ENCODE results near the gene PDGFRB. TPM values are rescaled to one million over a fixed set of nuclear protein-coding genes. Genes with fewer than 3 reads are reported as not detected.
A peak's percentile ranks its signal among the peaks of the same experiment; 100 is the strongest.

The PDGFRB gene
- 13.7 TPM for total RNA-seq

GRCh38 chr5:150155258-150156026, at the start of gene PDGFRB:
PDGFRB (minus strand) TSS chr5:150155845; CDS start chr5:150137047, 18,798 bp downstream.
- DNase-seq, result peak; percentile 83

GRCh38 chr5:150204590-150204960, 48.9 kb upstream of the PDGFRB start:
- no peak for DNase-seq

- no peak for DNase-seq
Measured at GRCh38 chr5:150203832-150204589, 48.4 kb upstream of the PDGFRB start.

DNA sequence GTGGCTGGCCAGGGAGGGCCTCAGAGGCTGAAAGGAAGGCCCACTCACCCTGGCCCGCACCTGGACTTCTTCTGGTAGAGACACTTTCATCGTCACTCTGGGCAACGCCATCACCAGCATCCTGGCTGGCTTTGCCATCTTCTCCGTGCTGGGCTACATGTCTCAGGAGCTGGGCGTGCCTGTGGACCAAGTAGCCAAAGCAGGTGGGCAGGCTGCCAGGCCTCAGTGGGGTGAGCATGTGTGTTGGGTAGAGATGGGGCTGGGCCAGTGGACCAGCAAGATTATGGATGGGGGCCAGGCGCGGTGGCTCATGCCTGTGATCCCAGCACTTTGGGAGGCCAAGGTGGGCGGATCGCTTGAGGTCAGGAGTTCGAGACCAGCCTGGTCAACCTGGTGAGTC, 46.9 kb upstream of the PDGFRB start:
- no peak for DNase-seq

GRCh38 chr5:150197476-150197875, 41.8 kb upstream of the PDGFRB start:
- DNase-seq, result no peak

- no peak for DNase-seq
Measured at GRCh38 chr5:150196986-150197385, 41.3 kb upstream of the PDGFRB start.

GRCh38 chr5:150196514-150196913, 40.9 kb upstream of the PDGFRB start:
- no peak for DNase-seq

GRCh38 chr5:150195736-150196485, 40.3 kb upstream of the PDGFRB start:
- DNase-seq, result no peak

DNA sequence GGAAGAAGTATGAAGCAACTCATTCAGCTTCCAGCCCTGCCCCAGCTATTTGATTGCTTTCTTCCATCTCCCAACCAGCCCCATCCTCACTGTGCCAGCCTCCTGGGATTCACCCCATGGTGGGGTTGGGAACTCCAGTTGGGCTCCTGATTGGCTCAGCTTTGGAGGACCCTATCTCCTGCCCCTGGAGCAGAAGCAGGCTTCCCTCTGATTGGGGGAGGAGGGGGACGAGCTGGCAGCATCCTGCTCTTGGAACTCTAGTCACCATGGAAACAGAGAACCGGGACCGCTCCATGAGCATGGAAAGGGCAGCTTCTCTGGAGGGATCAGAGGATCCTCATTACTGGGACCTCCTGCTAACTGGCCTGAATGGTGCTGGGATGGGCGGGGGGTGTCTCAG, 36.8 kb upstream of the PDGFRB start:
- no peak for DNase-seq

- no peak for DNase-seq
Measured at GRCh38 chr5:150190987-150191386, 35.3 kb upstream of the PDGFRB start.

GRCh38 chr5:150190503-150190979, 34.9 kb upstream of the PDGFRB start:
- no peak for DNase-seq

DNA sequence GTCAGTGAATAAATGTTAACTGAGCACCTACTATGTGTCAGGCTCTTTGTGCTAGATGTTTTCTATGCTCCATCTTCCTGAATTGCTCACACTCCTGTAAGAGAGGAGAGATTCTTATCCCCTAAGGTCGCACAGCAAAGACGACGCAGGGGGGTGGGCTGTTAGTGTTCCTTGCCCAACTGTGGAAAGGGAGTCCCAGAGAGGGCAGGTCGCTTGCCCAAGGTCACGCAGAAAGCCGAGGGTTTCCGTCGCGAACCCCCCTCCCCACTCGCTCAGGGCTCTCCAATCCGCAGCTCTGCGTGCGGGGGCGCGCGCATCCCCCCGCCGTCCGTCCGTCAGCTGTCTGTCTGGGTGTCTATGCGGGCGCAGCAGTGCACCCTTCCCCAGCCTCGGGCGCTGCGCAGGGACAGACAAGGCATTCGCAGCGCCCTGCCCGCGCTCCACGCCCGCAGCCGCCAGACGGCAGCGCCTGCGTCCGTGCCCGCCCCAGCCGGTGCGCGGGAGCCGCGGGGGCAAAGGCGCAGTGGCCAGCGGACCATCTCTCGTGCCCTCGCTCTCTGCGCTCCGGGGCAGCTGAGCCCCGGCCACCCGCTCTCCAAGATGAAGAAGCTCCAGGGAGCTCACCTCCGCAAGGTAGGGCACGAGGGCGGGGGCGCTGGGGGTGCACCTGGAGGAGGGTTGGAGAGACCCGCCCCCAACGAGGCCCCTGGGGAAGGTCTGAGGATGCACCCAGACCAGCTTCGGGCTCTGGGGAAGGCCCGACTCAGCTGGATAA, 34.3 kb upstream of the PDGFRB start, which contains the start of gene SLC6A7:
SLC6A7 (plus strand) TSS at position 335 of the 775 bp plus-strand sequence; CDS start at position 601, 266 bp downstream.
- no peak for DNase-seq

DNA sequence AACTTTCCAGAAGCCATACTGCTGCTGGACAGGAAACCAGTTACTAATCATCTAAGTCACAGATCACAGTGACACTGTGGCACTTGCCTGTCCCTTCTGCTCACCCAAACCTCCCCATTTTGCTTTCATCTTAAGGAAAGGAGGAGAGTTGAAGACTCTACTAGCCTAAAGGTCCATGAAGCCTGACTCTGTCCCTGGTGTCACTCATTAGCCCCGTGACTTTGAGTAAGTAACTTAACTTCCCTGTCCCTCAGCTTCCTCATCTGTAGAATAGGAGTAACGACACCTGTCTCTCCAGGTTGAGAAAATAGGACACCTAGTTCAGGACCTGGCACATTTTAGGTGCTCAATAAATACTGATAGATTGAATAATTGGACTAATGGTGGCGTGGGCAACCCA, 33.7 kb upstream of the PDGFRB start:
- DNase-seq, result no peak

DNA sequence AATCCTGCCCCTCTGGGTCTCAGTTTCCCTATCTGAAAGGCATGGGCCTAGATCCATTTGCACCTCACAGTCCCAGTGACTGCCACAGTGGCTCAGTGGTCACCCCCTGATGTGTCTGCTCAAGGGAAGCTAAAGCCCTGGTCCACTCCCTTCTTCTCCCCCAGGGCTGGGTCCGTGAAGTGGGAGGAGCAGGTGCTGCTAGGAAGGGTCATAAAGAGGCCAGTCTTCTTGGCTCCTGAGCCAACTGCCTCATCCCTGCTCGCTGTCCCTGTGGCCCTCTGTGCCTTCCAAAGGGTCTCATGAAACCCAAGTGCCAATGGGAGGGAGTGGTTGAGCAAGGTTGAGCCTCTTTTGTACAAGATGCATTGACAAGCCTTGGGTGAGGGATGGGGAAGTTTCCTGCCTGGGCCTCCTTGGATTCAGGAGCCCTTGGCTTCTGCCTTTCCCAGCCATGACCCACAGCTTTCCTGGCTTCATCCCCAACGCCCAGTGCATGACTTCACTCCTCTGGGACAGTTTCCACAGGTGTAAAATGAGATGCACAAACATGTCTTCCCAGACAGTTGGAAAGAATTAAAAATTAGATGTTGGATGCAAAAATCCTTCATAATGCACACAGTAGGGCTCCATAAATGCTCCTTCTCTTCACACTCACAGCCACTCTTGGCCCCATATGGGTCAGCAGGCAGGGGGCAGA, 32.6 kb upstream of the PDGFRB start:
- DNase-seq, result no peak

DNA sequence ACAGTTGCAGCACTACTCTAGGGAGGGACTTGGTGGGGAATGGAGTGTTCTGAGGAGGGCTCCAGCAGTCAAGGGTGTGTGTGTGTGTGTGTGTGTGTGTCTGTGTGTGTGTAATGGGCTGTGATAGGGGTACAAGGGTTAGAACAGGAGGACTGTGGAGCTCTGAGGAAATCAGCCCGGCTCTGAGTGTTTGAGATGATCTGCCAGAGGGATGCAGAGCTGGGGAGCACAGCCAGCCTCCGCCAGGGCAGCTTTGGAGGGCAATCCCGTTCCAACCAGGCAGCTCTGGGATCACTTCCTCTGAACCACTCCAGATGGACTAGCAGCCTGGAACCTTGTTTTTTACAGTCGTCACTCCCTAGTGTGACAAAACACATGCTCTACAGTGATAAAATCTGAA, 31.3 kb upstream of the PDGFRB start:
- DNase-seq, result no peak

- no peak for DNase-seq
Measured at GRCh38 chr5:150186137-150186536, 30.5 kb upstream of the PDGFRB start.

- no peak for DNase-seq
Measured at GRCh38 chr5:150184990-150185912, 29.6 kb upstream of the PDGFRB start.

DNA sequence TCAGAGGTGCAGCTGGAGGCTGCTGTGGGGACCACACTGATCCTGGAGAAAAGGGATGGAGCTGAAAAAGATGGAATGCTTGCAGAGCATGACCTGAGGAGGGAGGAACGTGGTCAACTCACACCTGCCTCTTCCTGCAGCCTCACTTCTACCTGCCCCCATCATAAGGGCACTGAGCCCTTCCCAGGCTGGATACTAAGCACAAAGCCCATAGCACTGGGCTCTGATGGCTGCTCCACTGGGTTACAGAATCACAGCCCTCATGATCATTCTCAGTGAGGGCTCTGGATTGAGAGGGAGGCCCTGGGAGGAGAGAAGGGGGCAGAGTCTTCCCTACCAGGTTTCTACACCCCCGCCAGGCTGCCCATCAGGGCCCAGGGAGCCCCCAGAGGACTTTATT, 28.4 kb upstream of the PDGFRB start:
- DNase-seq, result no peak

DNA sequence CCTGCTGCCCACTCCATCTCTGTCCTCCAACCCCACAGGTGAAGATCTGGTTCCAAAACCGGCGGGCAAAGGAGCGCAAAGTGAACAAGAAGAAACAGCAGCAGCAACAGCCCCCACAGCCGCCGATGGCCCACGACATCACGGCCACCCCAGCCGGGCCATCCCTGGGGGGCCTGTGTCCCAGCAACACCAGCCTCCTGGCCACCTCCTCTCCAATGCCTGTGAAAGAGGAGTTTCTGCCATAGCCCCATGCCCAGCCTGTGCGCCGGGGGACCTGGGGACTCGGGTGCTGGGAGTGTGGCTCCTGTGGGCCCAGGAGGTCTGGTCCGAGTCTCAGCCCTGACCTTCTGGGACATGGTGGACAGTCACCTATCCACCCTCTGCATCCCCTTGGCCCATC, 27.8 kb upstream of the PDGFRB start:
- DNase-seq, result no peak

DNA sequence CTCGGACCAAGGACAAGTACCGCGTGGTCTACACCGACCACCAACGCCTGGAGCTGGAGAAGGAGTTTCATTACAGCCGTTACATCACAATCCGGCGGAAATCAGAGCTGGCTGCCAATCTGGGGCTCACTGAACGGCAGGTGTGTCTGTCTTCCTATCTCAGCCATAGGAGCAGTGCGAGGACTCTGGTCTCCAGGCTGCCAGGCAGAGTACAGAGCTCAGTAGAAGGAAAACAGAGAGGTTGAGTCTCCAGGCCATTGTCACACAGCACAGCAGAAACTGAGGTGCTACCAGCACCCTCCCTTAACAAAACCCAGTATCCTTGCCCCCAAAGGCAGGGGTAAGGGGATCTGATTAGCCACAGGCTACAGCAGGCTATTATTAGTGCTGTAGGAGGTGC, 27.1 kb upstream of the PDGFRB start:
- DNase-seq, result no peak

Measured in occipital lobe (tissue), 2 donors.